Neural cell (in vitro differentiated cells): ENCODE measurements around the gene APH1B. TPM values are rescaled to one million over a fixed set of nuclear protein-coding genes. Genes with fewer than 3 reads are reported as not detected.

ENCODE experiments used
- H2AFZ ChIP-seq: fragments of 200-600, 300-800 bp; sonication (generic), shearing (Covaris generic); 2 replicates; pipeline ENCODE4 v1.6.0; 2014; ENCODE audit warnings: low read depth, mild to moderate bottlenecking, antibody characterized with exemption, low read length, moderate library complexity
- H3F3A ChIP-seq: fragments of 200-600 bp; shearing (Covaris generic); 2 replicates; pipeline ENCODE4 v1.6.1; 2016; ENCODE audit warnings: mild to moderate bottlenecking, moderate library complexity, mixed read lengths, antibody characterized with exemption, low read length; ENCODE audit not compliant: insufficient read depth, poor library complexity, severe bottlenecking
- H3K27ac ChIP-seq: fragments of 200-600, 300-800 bp; sonication (generic), shearing (Covaris generic); 2 replicates; pipeline ENCODE4 v1.5.1; 2014; ENCODE audit warnings: mild to moderate bottlenecking, low read length, moderate library complexity
- H3K27me3 ChIP-seq: fragments of 300-800, 200-600 bp; sonication (generic), shearing (Covaris generic); 2 replicates; pipeline ENCODE4 v1.6.0; 2014; ENCODE audit warnings: mild to moderate bottlenecking, low read depth, low read length, moderate library complexity; ENCODE audit not compliant: insufficient read depth
- H3K36me3 ChIP-seq: fragments of 300-800, 200-600 bp; sonication (generic), shearing (Covaris generic); 2 replicates; pipeline ENCODE4 v1.5.1; 2014; ENCODE audit warnings: mild to moderate bottlenecking, antibody characterized with exemption, low read length, moderate library complexity; ENCODE audit not compliant: insufficient read depth
- H3K4me2 ChIP-seq: fragments of 300-800, 200-600 bp; sonication (generic), shearing (Covaris generic); 2 replicates; pipeline ENCODE4 v1.6.0; 2014; ENCODE audit warnings: mild to moderate bottlenecking, low read length
- H3K4me3 ChIP-seq: fragments of 300-800, 200-600 bp; sonication (generic), shearing (Covaris generic); 2 replicates; pipeline ENCODE4 v1.5.1; 2014; ENCODE audit warnings: mild to moderate bottlenecking, low read length, moderate library complexity
- H3K79me2 ChIP-seq: fragments of 200-600 bp; shearing (Covaris generic); replicated peaks from 2 replicates; pipeline ENCODE4 v1.6.0; 2014; ENCODE audit warnings: mild to moderate bottlenecking, low read length, moderate library complexity; ENCODE audit not compliant: insufficient read depth
- H3K9ac ChIP-seq: fragments of 300-800, 200-600 bp; sonication (generic), shearing (Covaris generic); 2 replicates; pipeline ENCODE4 v1.6.1; 2016; ENCODE audit warnings: mild to moderate bottlenecking, low read length, mixed read lengths
- H3K9me2 ChIP-seq: fragments of 200-600 bp; shearing (Covaris generic); 2 replicates; pipeline ENCODE4 v1.6.1; 2016; ENCODE audit warnings: mild to moderate bottlenecking, low read length, mixed read lengths; ENCODE audit not compliant: insufficient read depth
- H3K9me3 ChIP-seq: fragments of 200-600, 300-800 bp; sonication (generic), shearing (Covaris generic); 2 replicates; pipeline ENCODE4 v1.6.1; 2016; ENCODE audit warnings: mild to moderate bottlenecking, mixed run types, low read length, moderate library complexity, mixed read lengths
- H4K20me1 ChIP-seq: fragments of 200-600 bp; shearing (Covaris generic); 2 replicates; pipeline ENCODE4 v1.6.1; 2016; ENCODE audit warnings: mild to moderate bottlenecking, mixed run types; ENCODE audit not compliant: insufficient read depth
- CTCF ChIP-seq: fragments of 450-650 bp; IDR thresholded peaks from 2 replicates; pipeline ENCODE4 v1.5.1; 2014; ENCODE audit warnings: antibody characterized with exemption, mild to moderate bottlenecking, moderate library complexity; ENCODE audit not compliant: poor library complexity, severe bottlenecking
- EP300 ChIP-seq: fragments of 450-650 bp; conservative IDR thresholded peaks from 2 replicates; pipeline ENCODE4 v1.6.1; 2014; ENCODE audit warnings: antibody characterized with exemption, mild to moderate bottlenecking, moderate library complexity; ENCODE audit not compliant: poor library complexity, severe bottlenecking
- EZH2 ChIP-seq: fragments of 200-600, 300-800 bp; shearing (Covaris generic), sonication (generic); IDR thresholded peaks from 2 replicates; pipeline ENCODE4 v1.6.1; 2014; ENCODE audit warnings: antibody characterized with exemption, low read length, borderline replicate concordance, mild to moderate bottlenecking; ENCODE audit not compliant: insufficient read depth, poor library complexity, severe bottlenecking
- MXI1 ChIP-seq: fragments of 450-650 bp; conservative IDR thresholded peaks from 2 replicates; pipeline ENCODE4 v1.6.1; 2014; ENCODE audit warnings: antibody characterized with exemption, mild to moderate bottlenecking; ENCODE audit not compliant: poor library complexity, severe bottlenecking
- POLR2AphosphoS5 ChIP-seq: IDR thresholded peaks from 2 replicates; pipeline ENCODE4 v1.6.1; 2012
- RAD21 ChIP-seq: fragments of 450-650 bp; conservative IDR thresholded peaks from 2 replicates; pipeline ENCODE4 v1.6.1; 2014; ENCODE audit warnings: antibody characterized with exemption, mild to moderate bottlenecking, moderate library complexity
- REST ChIP-seq: IDR thresholded peaks from 2 replicates; pipeline ENCODE4 v1.6.1; 2012; ENCODE audit warnings: borderline replicate concordance
- SMC3 ChIP-seq: fragments of 450-650 bp; conservative IDR thresholded peaks from 2 replicates; pipeline ENCODE4 v1.6.1; 2014; ENCODE audit warnings: antibody characterized with exemption, mild to moderate bottlenecking, moderate library complexity; ENCODE audit not compliant: poor library complexity
- TAF1 ChIP-seq: IDR thresholded peaks from 2 replicates; pipeline ENCODE4 v1.6.1; 2012; ENCODE audit warnings: low read depth
- polyA plus RNA-seq: library from polyadenylated mRNA; depleted of rRNA; stranded (reverse); fragments of >200 nt; gene quantifications from 2 replicates; pipeline ENCODE4 v1.2.3, GENCODE V29; 2014

The APH1B gene
- polyA plus RNA-seq, 1 donor from 2014 or later: 14.6 TPM

- no peaks in the 10 kb centered on the region for H4K20me1 ChIP-seq
- H3K9me2 ChIP-seq: no peaks in the 10 kb centered on the region
- no peaks in the 10 kb centered on the region for H3K9me3 ChIP-seq
- H3F3A ChIP-seq: no peaks in the 10 kb centered on the region
- no peak overlapping the region for H2AFZ ChIP-seq
- no peaks in the 10 kb centered on the region for H3K27me3 ChIP-seq
- H3K79me2 ChIP-seq: peaks cover 16% of the 10 kb centered on the region
- no peak for TF ChIP-seq CTCF
- TF ChIP-seq EZH2: no peak
- TF ChIP-seq REST: no peak
- no peak for TF ChIP-seq POLR2AphosphoS5
- no peak for TF ChIP-seq MXI1
- TF ChIP-seq EP300: no peak
- no peak for TF ChIP-seq TAF1
- TF ChIP-seq RAD21: no peak
- no peak overlapping the region for H3K4me3 ChIP-seq
- peaks cover 11% of the 10 kb centered on the region for H3K36me3 ChIP-seq
- H3K27ac ChIP-seq: no peak overlapping the region
- H3K9ac ChIP-seq: no peak overlapping the region
- no peak overlapping the region for H3K4me2 ChIP-seq
Observed at GRCh38 chr15:63250312-63250965, 27.0 kb upstream of the APH1B start.

- Histone ChIP-seq H3K4me3 (no peak overlapping the region), H3K4me2 (no peak overlapping the region), H2AFZ (no peak overlapping the region), H3K9ac (no peak overlapping the region), H3K79me2 (peaks cover 9% of the 10 kb centered on the region), H3K36me3 (peaks cover 5% of the 10 kb centered on the region), H3K9me3 (no peaks in the 10 kb centered on the region), H4K20me1 (no peaks in the 10 kb centered on the region), H3K27ac (no peak overlapping the region), H3K27me3 (no peaks in the 10 kb centered on the region), H3F3A (peaks cover 2% of the 10 kb centered on the region), H3K9me2 (no peaks in the 10 kb centered on the region)
- TF ChIP-seq RAD21: no peak
- no peak for TF ChIP-seq REST
- no peak for TF ChIP-seq TAF1
- TF ChIP-seq CTCF: no peak
- TF ChIP-seq MXI1: no peak
- no peak for TF ChIP-seq EP300
- no peak for TF ChIP-seq POLR2AphosphoS5
- TF ChIP-seq SMC3: no peak
- TF ChIP-seq EZH2: no peak
Observed at GRCh38 chr15:63251701-63252100, 25.7 kb upstream of the APH1B start.
